ENCODE data around the gene PRR14.
A peak's percentile ranks its signal among the peaks of the same experiment; 100 is the strongest.
"Not testable (repeated sequence)": the region's sequence is repeated elsewhere in the genome, so short reads cannot be mapped to it uniquely, and the experiment has no call there.

Gene PRR14

DNA sequence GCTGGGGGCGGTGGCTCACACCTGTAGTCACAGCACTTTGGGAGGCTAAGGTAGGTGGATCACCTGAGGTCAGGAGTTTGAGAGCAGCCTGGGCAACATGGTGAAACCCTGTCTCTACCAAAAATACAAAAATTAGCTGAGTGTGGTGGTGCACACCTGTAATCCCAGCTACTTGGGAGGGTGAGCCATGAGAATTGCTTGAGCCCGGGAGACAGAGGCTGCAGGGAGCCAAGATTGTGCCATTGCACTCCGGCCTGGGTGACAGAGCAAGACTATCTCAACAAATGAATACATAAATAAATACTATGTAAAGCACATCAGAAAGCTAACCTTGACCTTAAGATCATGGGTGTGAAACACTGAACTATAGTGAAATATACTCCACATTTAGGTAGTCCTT, 45.9 kb downstream of the PRR14 start:
- not testable (repeated sequence) for DNase-seq

DNA sequence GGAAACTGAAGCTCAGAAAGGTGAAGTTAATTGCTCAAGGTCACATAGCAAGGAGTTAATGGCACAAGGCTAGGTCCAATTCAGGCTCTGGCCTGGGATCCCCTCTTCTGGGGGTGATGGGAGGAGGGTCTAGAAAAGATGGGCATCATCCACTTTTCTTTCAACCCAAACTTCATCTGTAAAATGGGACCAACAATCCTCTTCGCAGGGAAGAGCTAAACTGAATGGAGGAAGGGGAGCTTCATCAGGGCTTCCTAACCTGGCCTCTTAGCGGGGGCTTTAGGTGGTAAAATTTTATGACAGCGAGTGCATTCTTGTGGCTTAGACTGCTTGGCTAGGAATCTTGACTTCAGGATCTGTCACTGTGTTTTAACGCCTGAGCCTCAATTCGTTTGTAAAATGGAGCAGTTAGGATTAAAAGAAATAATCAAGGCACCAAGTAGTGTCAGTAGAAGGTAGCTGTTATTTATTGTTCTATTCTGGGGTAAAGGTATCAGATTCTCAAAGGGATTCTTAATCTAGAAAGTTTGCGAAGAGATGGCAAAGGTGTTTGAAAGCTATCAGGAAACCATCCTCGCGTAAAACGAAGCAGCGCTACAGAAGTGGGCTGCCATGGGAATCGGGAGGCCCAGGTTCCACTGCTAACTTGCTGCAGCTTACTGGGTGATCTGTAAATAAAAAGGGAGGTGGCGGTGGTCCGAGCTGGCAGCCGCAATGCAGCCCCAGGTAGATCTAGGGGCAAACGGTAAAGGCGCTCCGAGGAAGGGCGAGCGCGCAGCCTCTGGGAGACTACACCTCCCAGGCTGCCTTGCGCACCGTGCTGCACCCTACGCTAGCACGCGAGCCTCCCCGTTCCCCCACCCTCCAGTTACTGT, 46.7 kb downstream of the PRR14 start:
- DNase-seq: no peak

DNA sequence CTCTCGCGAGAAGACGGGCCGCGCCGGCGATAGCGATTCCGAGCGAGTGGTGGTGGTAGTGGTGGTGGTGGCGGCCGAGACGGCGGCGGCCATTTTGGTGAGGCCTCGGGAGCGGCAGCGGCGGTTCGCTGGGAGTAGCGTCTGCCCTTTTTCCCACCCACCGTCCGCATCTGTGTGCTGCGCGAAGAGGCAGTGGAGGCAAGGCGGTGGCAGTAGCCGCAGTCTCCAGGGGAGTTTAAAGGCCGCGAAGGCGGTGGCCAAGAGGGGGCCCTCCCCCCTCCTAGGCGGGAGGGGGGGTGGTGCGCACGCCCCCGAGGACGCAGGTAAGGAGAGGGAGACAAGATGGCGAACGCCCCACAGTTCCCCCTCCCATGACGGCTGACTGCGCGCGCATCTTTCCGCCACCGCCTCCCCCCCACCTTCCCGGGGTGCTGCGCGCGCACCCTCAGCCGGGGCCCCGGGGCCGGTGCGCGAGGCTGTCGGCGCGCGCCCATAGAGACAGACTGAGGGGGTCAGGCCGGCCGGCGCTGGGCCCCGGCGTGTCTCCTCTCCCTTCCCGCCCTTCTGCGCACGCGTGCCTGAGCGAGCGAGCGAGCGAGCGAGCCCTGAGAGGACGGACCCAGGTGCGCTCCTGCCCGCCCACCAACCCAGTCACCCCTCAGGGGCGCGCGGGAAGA, 47.5 kb downstream of the PRR14 start:
- DNase-seq: peak; percentile 95 to 98 (median 96)

DNA sequence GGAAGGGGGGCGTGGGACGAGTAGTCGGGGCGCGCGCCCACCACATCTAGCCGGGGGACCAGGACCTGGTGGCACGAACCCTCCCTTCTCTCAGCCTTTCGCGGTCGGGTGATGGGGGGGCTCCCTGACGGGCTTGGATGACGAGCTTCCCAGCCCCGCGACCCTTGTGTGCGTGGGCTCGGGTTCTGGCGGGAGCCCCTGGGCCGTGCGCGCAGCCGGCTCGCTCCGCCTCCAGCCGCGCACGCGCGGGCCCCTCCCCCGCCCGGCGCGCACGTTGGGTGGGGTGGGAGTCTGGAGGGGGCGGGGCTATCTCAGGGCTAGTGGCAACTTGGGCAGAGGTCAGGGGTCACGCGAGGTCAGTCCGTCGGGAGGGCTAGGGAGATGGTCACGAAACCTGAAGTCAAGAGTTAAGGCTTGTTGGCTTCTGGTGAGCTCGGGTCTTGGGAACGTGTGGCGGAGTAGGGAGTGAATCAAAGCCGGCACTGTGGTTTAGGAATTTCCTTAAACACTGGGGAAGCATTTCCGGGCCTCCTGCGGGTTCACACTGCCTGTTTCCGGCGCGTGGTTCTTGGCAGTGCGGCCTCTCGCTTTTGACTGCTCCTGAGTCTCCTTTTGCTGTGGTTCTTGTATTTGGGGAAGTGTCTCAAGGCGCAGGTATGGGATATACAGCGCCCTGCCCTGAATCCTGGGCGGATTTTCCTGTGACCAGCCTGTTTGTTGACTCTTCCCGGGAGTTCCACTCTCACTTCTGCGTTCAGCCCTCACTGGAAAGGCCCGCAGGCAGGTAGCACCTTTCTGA, 48.3 kb downstream of the PRR14 start, which contains the start of gene SRCAP:
Gene SRCAP (plus strand): TSS at position 356 of the 799 bp plus-strand sequence. CDS start 1,654 bp downstream, outside the sequence.
- peak in 3 of 4 experiments; percentile 61 to 75 (median 70) for DNase-seq

- DNase-seq: no peak
These were observed 48.9 kb downstream of the PRR14 start for GRCh38 chr16:30699615-30700099.

GRCh38 chr16:30700491-30700890, 49.7 kb downstream of the PRR14 start:
- DNase-seq: no peak

DNA sequence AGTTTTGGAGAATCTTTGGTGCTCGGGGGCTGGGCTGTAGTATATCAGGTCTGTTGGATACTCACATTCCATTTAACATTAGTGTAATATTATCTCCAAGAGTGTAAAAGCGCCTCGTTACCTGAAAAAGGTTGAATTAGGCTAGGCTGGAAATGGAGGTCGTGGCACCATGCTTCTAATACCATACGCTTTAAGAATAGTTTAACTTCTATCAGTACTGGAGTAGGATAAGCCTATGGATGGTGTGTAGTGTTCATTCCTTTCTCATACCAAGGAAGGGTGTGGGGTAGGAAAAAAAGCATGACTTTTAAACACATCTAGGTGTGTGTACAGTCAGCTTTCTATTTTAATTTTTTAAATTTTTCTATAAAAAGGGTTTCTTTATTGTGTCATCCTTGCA, 50.2 kb downstream of the PRR14 start:
- DNase-seq: no peak

DNA sequence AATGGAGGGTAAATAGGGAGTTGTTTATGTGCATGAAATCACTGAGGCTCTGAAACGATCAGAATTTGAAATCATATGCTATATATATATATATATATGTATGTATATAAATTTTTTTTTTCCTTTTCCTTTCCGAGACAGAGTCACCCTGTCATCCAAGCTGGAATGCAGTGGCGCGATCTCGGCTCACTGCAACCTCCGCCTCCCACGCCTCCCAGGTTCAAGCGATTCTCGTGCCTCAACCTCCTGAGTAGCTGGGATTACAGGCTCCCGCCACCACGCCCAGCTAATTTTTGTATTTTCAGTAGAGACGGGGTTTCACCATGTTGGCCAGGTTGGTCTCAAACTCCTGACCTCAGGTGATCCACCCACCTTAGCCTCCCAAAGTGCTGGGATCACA, 52.3 kb downstream of the PRR14 start:
- not testable (repeated sequence) for DNase-seq

DNA sequence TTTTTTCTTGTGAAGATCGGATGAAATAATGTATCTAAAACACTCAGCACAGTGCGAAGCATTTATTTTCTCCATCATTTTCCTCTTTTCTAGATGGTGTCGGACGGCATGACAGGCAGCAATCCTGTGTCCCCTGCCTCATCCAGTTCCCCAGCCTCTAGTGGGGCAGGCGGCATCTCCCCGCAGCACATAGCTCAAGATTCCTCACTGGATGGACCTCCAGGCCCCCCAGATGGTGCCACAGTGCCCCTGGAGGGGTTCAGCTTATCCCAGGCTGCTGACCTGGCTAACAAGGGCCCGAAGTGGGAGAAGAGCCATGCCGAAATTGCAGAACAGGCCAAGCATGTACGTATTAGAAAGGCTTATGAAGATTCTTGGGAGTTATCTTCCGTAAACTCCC, 53.2 kb downstream of the PRR14 start:
- no peak for DNase-seq

All from activated naive CD4-positive, alpha-beta T cell (primary cell).